Fibroblast of lung (primary cell): ENCODE data around the gene TPI1.

Source experiments
- EZH2 ChIP-seq: IDR thresholded peaks from 2 replicates; pipeline ENCODE4 v1.5.1; 2012; ENCODE audit warnings: low read length, control low read depth, mild to moderate bottlenecking; ENCODE audit errors: missing control alignments
- TF ChIP-seq, protein P1 (sequence below), 2 donors: IDR thresholded peaks in 1 of 2; conservative IDR thresholded peaks in 1 of 2; 1 replicate in 1 of 2; 2 replicates in 1 of 2; pipeline ENCODE4 v1.5.1; 2011 to 2012; ENCODE audit warnings: low read length in 2 of 2, control low read depth in 1 of 2, inconsistent platforms in 1 of 2, low read depth in 1 of 2, mild to moderate bottlenecking in 1 of 2

DNA sequence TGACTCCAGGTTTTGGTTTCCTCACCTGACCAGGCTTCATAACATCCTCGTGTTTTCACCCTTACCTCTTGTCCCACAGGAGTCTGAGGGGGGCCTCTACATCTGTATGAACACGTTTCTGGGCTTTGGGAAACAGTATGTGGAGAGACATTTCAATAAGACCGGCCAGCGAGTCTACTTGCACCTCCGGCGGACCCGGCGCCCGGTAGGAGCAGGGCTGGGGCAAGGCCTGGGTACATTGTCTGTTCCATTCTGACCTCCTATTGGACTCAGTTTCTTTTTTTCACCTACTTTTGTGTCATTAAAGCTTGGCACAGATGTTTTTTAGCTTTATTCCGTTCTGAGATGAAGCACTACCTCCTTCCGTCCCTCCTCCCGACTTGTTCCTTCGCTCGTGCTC is 12.0 kb upstream of the TPI1 start:
- TF ChIP-seq, protein P1, sequence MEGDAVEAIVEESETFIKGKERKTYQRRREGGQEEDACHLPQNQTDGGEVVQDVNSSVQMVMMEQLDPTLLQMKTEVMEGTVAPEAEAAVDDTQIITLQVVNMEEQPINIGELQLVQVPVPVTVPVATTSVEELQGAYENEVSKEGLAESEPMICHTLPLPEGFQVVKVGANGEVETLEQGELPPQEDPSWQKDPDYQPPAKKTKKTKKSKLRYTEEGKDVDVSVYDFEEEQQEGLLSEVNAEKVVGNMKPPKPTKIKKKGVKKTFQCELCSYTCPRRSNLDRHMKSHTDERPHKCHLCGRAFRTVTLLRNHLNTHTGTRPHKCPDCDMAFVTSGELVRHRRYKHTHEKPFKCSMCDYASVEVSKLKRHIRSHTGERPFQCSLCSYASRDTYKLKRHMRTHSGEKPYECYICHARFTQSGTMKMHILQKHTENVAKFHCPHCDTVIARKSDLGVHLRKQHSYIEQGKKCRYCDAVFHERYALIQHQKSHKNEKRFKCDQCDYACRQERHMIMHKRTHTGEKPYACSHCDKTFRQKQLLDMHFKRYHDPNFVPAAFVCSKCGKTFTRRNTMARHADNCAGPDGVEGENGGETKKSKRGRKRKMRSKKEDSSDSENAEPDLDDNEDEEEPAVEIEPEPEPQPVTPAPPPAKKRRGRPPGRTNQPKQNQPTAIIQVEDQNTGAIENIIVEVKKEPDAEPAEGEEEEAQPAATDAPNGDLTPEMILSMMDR (conservative IDR thresholded peaks at IDR 0.05 in 1 of 2, IDR thresholded peaks at IDR 0.05 in 1 of 2; ENCODE audit: low read depth in 1 of 2, low read length in 2 of 2) = no peak
- TF ChIP-seq EZH2 = no peak
